Measurements from ENCODE around the gene BPIFB4.

Gene BPIFB4

DNA sequence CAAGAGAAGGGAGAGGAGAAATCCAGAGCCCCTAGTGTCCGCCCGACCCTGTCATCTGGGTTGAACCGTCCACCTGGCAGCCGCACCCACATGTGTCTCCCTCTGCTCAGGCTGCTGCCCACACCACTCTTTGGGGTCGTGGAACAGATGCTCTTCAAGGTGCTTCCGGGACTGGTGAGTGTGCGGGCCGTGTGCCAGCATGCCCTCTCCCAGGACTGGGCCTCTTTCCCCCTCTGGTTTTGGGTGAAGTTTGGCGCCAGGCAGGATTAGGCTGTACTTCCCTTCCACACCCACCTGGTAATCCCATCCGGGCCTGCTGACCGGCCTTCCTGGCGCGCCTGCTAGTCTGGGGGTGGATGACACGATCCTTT, 17.8 kb upstream of the BPIFB4 start:
- H3K27ac ChIP-seq (ENCODE audit: low read length), result no peak overlapping the region
- H3K9me3 ChIP-seq (ENCODE audit: control insufficient read depth in 2 of 2, low read length in 2 of 2), result no peaks in the 10 kb centered on the region
- H3K4me3 ChIP-seq (ENCODE audit: low read length in 2 of 2), result no peak overlapping the region
- H3K9ac ChIP-seq (ENCODE audit: low read length in 2 of 2), result no peak overlapping the region
- no peaks in the 10 kb centered on the region for H3K4me1 ChIP-seq (ENCODE audit: control insufficient read depth, insufficient read depth, low read length)
- no peaks in the 10 kb centered on the region for H3K27me3 ChIP-seq (ENCODE audit: control insufficient read depth in 1 of 2, insufficient read depth in 2 of 2, low read length in 2 of 2)
- H3K36me3 ChIP-seq (ENCODE audit: control insufficient read depth in 2 of 2, insufficient read depth in 2 of 2, low read length in 2 of 2), result no peaks in the 10 kb centered on the region

DNA sequence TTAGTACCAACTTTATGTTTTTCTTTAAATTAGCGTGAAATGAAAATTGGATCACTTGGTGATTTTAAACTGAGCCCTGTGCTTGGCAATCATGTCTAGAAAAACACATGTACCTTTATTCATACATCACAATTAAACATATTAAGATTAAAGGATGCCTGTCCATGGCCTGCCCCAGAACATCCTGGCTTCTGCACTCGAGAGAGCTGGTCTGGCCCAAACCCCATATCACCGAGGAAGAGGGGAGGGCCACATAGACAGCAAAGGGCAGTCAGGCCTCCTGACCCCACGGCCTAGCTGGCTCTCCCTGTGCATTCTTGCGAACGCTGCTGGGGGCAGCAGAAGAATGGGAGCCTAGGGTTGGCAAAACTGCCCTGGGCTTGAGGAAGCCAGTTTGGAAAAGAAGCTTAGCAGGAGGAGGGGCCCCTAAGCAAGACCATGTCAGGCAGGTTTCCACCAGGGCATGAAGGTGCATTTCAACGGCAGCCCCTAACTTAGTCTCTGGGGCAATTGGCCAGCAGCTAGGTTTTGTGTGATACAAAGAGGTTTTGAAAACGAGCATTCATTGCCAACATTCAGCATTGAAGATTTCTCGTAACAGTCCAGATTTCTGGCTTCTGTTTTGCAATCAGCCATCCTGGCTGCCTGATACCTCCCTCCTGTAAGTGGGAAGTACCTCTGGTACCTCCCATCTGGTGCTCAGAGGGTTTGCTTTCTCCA, 17.2 kb upstream of the BPIFB4 start:
- H3K27ac ChIP-seq (ENCODE audit: low read length), result no peak overlapping the region
- no peaks in the 10 kb centered on the region for H3K27me3 ChIP-seq (ENCODE audit: control insufficient read depth in 1 of 2, insufficient read depth in 2 of 2, low read length in 2 of 2)
- no peaks in the 10 kb centered on the region for H3K4me1 ChIP-seq (ENCODE audit: control insufficient read depth, insufficient read depth, low read length)
- H3K9ac ChIP-seq (ENCODE audit: low read length in 2 of 2), result no peak overlapping the region
- no peak overlapping the region for H3K4me3 ChIP-seq (ENCODE audit: low read length in 2 of 2)
- H3K9me3 ChIP-seq (ENCODE audit: control insufficient read depth in 2 of 2, low read length in 2 of 2), result no peaks in the 10 kb centered on the region
- no peaks in the 10 kb centered on the region for H3K36me3 ChIP-seq (ENCODE audit: control insufficient read depth in 2 of 2, insufficient read depth in 2 of 2, low read length in 2 of 2)

DNA sequence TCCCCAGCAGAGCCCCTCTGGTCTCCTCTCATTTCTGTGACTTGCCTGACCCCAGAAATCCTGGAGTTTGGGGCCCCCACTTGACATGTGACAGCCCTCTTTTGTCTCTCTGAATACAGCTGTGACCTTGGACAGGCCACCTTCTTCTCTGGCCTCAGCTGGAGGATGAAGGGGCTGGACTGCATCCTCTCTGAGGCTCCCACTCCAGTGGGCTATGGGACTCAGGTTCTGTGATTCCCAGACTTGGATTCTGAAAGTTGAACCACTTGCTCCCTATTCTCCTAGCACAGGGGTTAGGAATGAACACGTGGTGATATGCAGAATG, 16.7 kb upstream of the BPIFB4 start:
- no peaks in the 10 kb centered on the region for H3K36me3 ChIP-seq (ENCODE audit: control insufficient read depth in 2 of 2, insufficient read depth in 2 of 2, low read length in 2 of 2)
- no peak overlapping the region for H3K9ac ChIP-seq (ENCODE audit: low read length in 2 of 2)
- no peak overlapping the region for H3K4me3 ChIP-seq (ENCODE audit: low read length in 2 of 2)
- no peaks in the 10 kb centered on the region for H3K9me3 ChIP-seq (ENCODE audit: control insufficient read depth in 2 of 2, low read length in 2 of 2)
- no peak overlapping the region for H3K27ac ChIP-seq (ENCODE audit: low read length)
- no peaks in the 10 kb centered on the region for H3K27me3 ChIP-seq (ENCODE audit: control insufficient read depth in 1 of 2, insufficient read depth in 2 of 2, low read length in 2 of 2)
- H3K4me1 ChIP-seq (ENCODE audit: control insufficient read depth, insufficient read depth, low read length), result no peaks in the 10 kb centered on the region

DNA sequence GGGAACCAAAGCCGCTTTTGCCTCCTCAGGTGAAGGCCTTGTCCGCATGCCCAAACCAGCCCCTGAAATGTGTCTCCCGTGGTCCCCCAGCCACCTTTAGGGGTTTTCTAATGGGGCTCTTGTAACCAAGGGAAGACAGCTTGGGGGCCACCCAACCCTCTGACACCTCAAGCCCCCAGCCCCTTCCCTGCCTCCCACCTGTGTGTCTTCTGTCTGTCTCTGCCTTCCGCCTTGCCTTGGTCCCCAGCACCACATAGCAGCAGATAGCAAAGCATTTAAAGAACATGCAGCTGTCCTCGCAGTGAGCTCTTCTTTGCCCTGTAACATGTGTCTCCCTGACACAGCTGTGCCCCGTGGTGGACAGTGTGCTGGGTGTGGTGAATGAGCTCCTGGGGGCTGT, 16.2 kb upstream of the BPIFB4 start:
- no peak overlapping the region for H3K9ac ChIP-seq (ENCODE audit: low read length in 2 of 2)
- H3K4me1 ChIP-seq (ENCODE audit: control insufficient read depth, insufficient read depth, low read length), result no peaks in the 10 kb centered on the region
- H3K36me3 ChIP-seq (ENCODE audit: control insufficient read depth in 2 of 2, insufficient read depth in 2 of 2, low read length in 2 of 2), result no peaks in the 10 kb centered on the region
- H3K4me3 ChIP-seq (ENCODE audit: low read length in 2 of 2), result no peak overlapping the region
- H3K9me3 ChIP-seq (ENCODE audit: control insufficient read depth in 2 of 2, low read length in 2 of 2), result no peaks in the 10 kb centered on the region
- no peaks in the 10 kb centered on the region for H3K27me3 ChIP-seq (ENCODE audit: control insufficient read depth in 1 of 2, insufficient read depth in 2 of 2, low read length in 2 of 2)
- H3K27ac ChIP-seq (ENCODE audit: low read length), result no peak overlapping the region

DNA sequence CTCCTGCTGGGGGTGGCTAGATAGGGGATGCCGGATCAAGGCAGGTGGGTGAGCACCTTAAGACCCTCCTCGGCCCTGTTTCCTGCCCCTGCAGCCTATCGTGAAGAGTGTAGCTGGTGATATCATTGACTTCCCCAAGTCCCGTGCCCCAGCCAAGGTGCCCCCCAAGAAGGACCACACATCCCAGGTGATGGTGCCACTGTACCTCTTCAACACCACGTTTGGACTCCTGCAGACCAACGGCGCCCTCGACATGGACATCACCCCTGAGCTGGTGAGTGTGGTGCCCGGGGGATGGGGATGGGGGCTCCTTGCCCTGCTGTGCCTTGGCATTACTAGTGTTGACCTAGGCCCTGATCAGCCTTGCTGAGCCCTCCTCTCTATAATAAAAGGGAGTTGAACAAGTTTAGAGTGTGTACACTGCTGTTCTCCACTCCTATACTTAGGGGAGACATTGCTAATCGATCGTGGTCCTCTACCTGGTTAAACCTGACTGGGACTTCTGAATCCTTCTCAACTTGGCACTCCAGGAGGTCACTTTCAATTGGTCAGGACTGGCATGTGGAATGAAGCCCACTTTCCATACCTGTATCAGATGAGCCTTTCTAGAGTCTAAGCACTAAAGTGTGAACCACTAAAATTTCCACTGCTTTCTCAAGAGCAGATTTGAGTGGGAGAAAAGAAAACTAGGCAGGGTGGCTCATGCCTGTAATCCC, 14.7 kb upstream of the BPIFB4 start:
- no peaks in the 10 kb centered on the region for H3K36me3 ChIP-seq (ENCODE audit: control insufficient read depth in 2 of 2, insufficient read depth in 2 of 2, low read length in 2 of 2)
- H3K9me3 ChIP-seq (ENCODE audit: control insufficient read depth in 2 of 2, low read length in 2 of 2), result no peaks in the 10 kb centered on the region
- no peak overlapping the region for H3K4me3 ChIP-seq (ENCODE audit: low read length in 2 of 2)
- no peak overlapping the region for H3K9ac ChIP-seq (ENCODE audit: low read length in 2 of 2)
- H3K4me1 ChIP-seq (ENCODE audit: control insufficient read depth, insufficient read depth, low read length), result no peaks in the 10 kb centered on the region
- no peak overlapping the region for H3K27ac ChIP-seq (ENCODE audit: low read length)
- H3K27me3 ChIP-seq (ENCODE audit: control insufficient read depth in 1 of 2, insufficient read depth in 2 of 2, low read length in 2 of 2), result no peaks in the 10 kb centered on the region

DNA sequence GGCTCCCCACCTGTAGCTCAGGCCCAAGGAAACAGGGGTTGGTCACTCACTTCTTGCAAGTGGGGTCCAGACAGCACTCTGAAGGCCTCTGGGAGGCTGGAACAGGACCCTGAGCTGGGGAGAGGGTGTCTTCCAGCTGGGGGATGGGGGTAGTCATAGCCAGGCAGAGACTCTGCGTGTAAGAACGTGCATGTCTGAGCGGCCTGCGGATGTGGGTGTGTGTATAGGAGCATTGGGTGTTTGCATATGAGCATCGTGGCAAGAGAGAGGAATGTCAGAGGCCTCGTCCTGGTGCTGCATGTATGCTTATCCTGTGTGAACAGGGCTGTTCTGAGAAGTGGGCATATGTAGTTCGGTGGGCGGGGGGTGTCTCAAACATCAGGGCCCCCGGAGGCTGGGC, 13.7 kb upstream of the BPIFB4 start:
- Histone ChIP-seq H3K4me3 (ENCODE audit: low read length in 2 of 2) (no peak overlapping the region), H3K9me3 (ENCODE audit: control insufficient read depth in 2 of 2, low read length in 2 of 2) (no peaks in the 10 kb centered on the region), H3K9ac (ENCODE audit: low read length in 2 of 2) (no peak overlapping the region), H3K27ac (ENCODE audit: low read length) (no peak overlapping the region), H3K27me3 (ENCODE audit: control insufficient read depth in 1 of 2, insufficient read depth in 2 of 2, low read length in 2 of 2) (no peaks in the 10 kb centered on the region), H3K4me1 (ENCODE audit: control insufficient read depth, insufficient read depth, low read length) (no peaks in the 10 kb centered on the region), H3K36me3 (ENCODE audit: control insufficient read depth in 2 of 2, insufficient read depth in 2 of 2, low read length in 2 of 2) (no peaks in the 10 kb centered on the region)

DNA sequence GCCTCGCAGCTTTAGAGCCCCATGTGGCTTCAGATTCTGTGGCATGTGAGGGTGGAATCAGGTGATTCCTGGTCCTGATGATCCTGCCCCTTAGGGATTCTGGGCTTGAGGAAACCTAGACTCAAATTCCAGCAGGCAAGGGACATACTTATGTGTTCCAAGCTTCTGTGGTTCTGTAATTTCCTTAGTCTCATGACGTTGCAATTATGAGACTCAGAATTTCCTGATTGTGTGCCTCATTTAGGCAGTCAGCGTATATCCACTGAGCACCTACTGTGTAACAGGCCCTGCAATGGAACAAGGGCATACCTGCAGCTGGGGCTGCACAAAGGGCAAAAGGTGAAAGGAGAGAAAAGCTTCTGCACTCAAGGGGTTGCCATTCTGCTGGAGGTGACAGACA, 11.6 kb upstream of the BPIFB4 start:
- Histone ChIP-seq H3K27ac (ENCODE audit: low read length) (no peak overlapping the region), H3K4me1 (ENCODE audit: control insufficient read depth, insufficient read depth, low read length) (no peaks in the 10 kb centered on the region), H3K9ac (ENCODE audit: low read length in 2 of 2) (no peak overlapping the region), H3K36me3 (ENCODE audit: control insufficient read depth in 2 of 2, insufficient read depth in 2 of 2, low read length in 2 of 2) (no peaks in the 10 kb centered on the region), H3K27me3 (ENCODE audit: control insufficient read depth in 1 of 2, insufficient read depth in 2 of 2, low read length in 2 of 2) (peaks cover 2% of the 10 kb centered on the region in 2 donors), H3K4me3 (ENCODE audit: low read length in 2 of 2) (no peak overlapping the region), H3K9me3 (ENCODE audit: control insufficient read depth in 2 of 2, low read length in 2 of 2) (peaks cover 0 to 5% of the 10 kb centered on the region in 2 donors)

DNA sequence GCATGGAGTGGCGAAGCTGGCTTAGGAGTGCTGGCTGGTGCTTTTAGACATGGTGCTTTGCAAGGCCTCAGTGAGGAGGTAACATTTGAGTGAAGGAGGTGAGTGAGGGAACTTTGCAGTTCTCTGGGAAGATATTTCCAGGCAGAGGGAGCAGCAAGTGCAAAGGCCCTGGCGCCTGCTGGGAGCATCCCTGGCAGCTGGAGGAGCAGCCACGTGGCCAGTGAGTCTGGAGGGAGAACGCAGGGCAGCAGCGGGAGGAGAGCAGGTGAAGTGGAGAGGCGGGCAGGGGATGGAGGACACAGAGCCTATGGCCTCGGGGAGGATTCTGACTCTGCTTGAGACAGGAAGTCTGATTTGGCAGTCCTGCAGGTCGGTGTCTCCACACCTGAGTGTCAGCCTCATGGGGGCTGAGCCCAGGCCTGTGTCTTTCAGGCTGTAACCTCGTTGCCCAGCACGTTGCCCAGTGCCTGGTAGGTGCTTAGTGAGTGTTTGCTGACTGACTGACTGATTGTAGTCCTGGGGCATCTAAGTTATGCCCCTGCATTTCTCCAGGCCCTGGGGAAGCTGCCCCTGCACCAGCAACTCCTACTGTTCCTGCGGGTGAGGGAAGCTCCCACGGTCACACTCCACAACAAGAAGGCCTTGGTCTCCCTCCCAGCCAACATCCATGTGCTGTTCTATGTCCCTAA, 11.0 kb upstream of the BPIFB4 start:
- H3K9ac ChIP-seq (ENCODE audit: low read length in 2 of 2), result no peak overlapping the region
- H3K4me1 ChIP-seq (ENCODE audit: control insufficient read depth, insufficient read depth, low read length), result no peaks in the 10 kb centered on the region
- H3K27ac ChIP-seq (ENCODE audit: low read length), result no peak overlapping the region
- peaks cover 2% of the 10 kb centered on the region in 2 donors for H3K27me3 ChIP-seq (ENCODE audit: control insufficient read depth in 1 of 2, insufficient read depth in 2 of 2, low read length in 2 of 2)
- no peak overlapping the region for H3K4me3 ChIP-seq (ENCODE audit: low read length in 2 of 2)
- H3K9me3 ChIP-seq (ENCODE audit: control insufficient read depth in 2 of 2, low read length in 2 of 2), result peaks cover 0 to 5% of the 10 kb centered on the region in 2 donors
- H3K36me3 ChIP-seq (ENCODE audit: control insufficient read depth in 2 of 2, insufficient read depth in 2 of 2, low read length in 2 of 2), result no peaks in the 10 kb centered on the region

DNA sequence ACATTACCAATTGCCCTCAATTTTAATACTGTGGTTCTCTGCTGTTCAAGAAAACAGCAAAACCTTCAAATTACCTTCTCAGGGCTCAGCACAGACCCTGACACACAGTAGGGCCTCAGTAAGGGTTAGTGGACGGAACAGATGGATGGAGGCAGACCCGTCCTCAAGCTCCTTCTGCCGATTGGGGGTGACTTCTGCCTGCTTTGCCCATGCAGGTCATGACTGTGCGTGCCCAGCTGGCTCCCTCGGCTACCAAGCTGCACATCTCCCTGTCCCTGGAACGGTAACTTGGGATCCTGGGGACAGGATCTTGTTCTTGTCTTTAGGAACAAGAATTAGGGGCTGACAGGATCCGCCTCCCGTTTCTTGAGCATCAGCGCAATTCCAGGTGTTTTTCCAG, 9.8 kb upstream of the BPIFB4 start:
- Histone ChIP-seq H3K27ac (ENCODE audit: low read length) (no peak overlapping the region), H3K4me1 (ENCODE audit: control insufficient read depth, insufficient read depth, low read length) (no peaks in the 10 kb centered on the region), H3K4me3 (ENCODE audit: low read length in 2 of 2) (no peak overlapping the region), H3K9me3 (ENCODE audit: control insufficient read depth in 2 of 2, low read length in 2 of 2) (peaks cover 0 to 5% of the 10 kb centered on the region in 2 donors), H3K36me3 (ENCODE audit: control insufficient read depth in 2 of 2, insufficient read depth in 2 of 2, low read length in 2 of 2) (no peaks in the 10 kb centered on the region), H3K27me3 (ENCODE audit: control insufficient read depth in 1 of 2, insufficient read depth in 2 of 2, low read length in 2 of 2) (peaks cover 2% of the 10 kb centered on the region in 2 donors), H3K9ac (ENCODE audit: low read length in 2 of 2) (no peak overlapping the region)

DNA sequence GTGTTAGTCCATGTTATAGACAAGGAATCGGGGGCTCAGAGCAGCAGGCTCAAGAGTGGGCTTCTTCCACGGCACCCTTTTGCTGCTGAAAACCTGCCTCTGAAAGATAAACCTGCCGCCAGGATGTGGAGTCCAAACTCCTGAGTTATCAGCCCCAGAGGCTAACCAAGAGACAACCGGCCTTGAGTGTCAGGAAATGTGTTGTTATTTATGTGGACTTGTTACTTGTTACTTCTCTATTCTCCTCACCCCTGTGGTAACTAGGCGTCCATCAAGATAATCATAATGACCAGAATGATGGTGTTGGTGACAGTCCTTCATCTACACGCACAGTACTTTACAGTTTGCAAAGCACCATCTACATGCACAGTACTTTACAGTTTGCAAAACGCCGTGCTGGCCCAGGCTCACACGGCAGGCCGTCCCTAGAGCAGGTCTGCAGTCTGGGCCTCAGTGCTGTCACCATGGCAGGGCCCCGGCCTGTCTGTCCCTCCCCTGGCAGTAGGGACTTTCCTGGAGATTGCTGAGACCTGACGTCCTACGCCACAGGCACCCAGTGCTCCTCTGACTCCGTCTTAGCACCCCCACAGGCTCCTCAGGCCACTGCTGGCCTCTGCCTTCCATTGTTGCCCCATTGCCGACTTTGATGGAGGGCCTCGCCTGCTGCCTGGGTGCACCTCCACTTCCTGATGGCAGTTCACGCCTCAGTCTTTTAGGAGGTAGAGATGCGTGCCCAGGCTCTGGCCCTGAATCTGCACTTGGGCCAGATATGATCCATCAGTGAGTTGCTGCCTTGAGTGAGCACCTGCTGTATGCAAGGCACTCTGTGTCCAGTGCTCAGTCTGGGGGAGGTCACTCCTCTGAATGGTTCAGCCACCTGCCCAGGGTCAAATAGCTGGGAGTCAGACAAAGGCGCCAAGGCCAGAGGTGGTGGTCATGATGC, 9.1 kb upstream of the BPIFB4 start:
- H3K4me1 ChIP-seq (ENCODE audit: control insufficient read depth, insufficient read depth, low read length), result no peaks in the 10 kb centered on the region
- H3K9me3 ChIP-seq (ENCODE audit: control insufficient read depth in 2 of 2, low read length in 2 of 2), result peaks cover 0 to 5% of the 10 kb centered on the region in 2 donors
- H3K27ac ChIP-seq (ENCODE audit: low read length), result no peak overlapping the region
- H3K9ac ChIP-seq (ENCODE audit: low read length in 2 of 2), result no peak overlapping the region
- H3K4me3 ChIP-seq (ENCODE audit: low read length in 2 of 2), result no peak overlapping the region
- H3K27me3 ChIP-seq (ENCODE audit: control insufficient read depth in 1 of 2, insufficient read depth in 2 of 2, low read length in 2 of 2), result peaks cover 2 to 5% of the 10 kb centered on the region in 2 donors
- H3K36me3 ChIP-seq (ENCODE audit: control insufficient read depth in 2 of 2, insufficient read depth in 2 of 2, low read length in 2 of 2), result no peaks in the 10 kb centered on the region
